Hepatocyte (in vitro differentiated cells): ENCODE results near the gene TCF4.

Experiments used
- EZH2phosphoT487 ChIP-seq: fragments of 200-600 bp; sonication (generic); IDR thresholded peaks from one replicate; pipeline ENCODE4 v1.6.1; 2018; ENCODE audit warnings: antibody characterized with exemption, mild to moderate bottlenecking, low read depth, moderate library complexity; ENCODE audit not compliant: unreplicated experiment, severe bottlenecking
- TF ChIP-seq, protein P1 (sequence below): fragments of 200-600 bp; sonication (generic); IDR thresholded peaks from 2 replicates; pipeline ENCODE4 v1.5.1; 2016; ENCODE audit warnings: antibody characterized with exemption, mild to moderate bottlenecking; ENCODE audit not compliant: poor library complexity

GRCh38 chr18:55550471-55550870, 37.5 kb downstream of the TCF4 start:
- TF ChIP-seq, protein P1, sequence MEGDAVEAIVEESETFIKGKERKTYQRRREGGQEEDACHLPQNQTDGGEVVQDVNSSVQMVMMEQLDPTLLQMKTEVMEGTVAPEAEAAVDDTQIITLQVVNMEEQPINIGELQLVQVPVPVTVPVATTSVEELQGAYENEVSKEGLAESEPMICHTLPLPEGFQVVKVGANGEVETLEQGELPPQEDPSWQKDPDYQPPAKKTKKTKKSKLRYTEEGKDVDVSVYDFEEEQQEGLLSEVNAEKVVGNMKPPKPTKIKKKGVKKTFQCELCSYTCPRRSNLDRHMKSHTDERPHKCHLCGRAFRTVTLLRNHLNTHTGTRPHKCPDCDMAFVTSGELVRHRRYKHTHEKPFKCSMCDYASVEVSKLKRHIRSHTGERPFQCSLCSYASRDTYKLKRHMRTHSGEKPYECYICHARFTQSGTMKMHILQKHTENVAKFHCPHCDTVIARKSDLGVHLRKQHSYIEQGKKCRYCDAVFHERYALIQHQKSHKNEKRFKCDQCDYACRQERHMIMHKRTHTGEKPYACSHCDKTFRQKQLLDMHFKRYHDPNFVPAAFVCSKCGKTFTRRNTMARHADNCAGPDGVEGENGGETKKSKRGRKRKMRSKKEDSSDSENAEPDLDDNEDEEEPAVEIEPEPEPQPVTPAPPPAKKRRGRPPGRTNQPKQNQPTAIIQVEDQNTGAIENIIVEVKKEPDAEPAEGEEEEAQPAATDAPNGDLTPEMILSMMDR: no peak
- no peak for TF ChIP-seq EZH2phosphoT487
